GM12874 (cell line): ENCODE measurements around the gene HIPK2.

Experiments
- CTCF ChIP-seq: IDR thresholded peaks from 2 replicates; pipeline ENCODE4 v1.5.1; 2011; ENCODE audit warnings: low read depth, mild to moderate bottlenecking, control low read depth, low read length, moderate library complexity; ENCODE audit not compliant: insufficient read depth

HIPK2 gene

GRCh38 chr7:139777948-139778841, at the start of gene HIPK2:
Gene HIPK2 (minus strand): TSS chr7:139777998. CDS start chr7:139777623, 375 bp downstream.
- TF ChIP-seq CTCF = no peak

DNA sequence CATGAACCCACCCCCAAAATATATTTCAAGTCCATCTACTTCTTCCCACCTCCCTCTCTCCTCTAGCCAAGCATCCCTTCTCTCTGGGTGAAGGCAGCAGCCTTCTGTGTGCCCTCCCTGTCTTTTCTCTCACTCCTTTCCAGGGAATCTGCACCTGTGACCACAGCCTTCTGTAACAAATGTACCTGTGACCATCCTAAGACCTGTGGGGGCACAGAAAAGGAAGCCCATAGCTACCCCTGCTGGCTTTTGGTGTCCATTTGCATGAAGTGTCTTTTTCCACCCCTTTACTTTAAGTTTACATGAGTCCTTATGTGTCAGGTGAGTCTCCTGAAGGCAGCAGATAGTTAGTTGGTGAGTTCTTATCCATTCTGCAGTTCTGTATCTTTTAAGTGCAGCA, 49.2 kb upstream of the HIPK2 start:
- TF ChIP-seq CTCF = no peak

- no peak for TF ChIP-seq CTCF
Observed at GRCh38 chr7:139825666-139826290, 48.0 kb upstream of the HIPK2 start.

- TF ChIP-seq CTCF = no peak
Observed at GRCh38 chr7:139823959-139824521, 46.2 kb upstream of the HIPK2 start.

- no peak for TF ChIP-seq CTCF
Observed at GRCh38 chr7:139822855-139823254, 45.1 kb upstream of the HIPK2 start.

DNA sequence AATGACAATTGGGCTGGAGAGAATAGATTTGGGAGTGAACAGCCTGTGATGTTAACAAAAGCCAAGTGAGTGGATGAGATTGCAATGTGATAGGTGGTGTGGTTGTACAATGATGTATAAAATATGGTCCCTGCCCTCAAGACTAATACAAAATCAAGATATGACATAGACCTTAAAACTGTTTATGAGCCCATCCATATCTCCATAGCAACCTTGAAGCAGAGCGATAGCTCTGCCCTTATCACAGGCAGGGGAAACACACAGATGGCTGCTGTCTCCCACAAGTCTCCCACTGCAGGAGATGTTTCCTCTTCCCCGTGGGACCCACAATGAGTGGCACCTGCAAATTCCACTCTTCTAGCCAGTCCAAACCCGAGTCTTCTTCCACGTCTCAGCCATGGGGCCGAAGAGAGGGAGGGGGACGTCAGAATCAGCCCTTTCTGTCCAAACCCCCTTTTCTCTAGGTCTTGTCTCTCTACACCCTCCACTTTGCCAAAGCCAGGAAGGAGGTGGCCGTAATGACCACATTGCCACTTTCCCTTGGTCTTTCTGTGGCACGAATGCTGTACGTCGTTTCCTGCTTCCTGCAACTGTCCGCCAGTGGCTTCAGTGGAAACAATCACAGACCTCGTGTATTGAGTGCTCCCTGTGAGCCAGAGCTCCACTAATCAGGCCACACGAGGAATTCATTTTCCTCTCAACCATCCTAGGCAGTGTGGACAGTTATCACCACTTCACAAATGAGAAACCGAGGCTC, 43.7 kb upstream of the HIPK2 start:
- TF ChIP-seq CTCF = no peak

- no peak for TF ChIP-seq CTCF
Observed at GRCh38 chr7:139820089-139820488, 42.3 kb upstream of the HIPK2 start.
